ENCODE data around the gene SDHAF1. TPM values are rescaled to one million over a fixed set of nuclear protein-coding genes. Genes with fewer than 3 reads are reported as not detected.

The SDHAF1 gene
- total RNA-seq, 1 experiment from 2014 or later: 21.0 TPM

DNA sequence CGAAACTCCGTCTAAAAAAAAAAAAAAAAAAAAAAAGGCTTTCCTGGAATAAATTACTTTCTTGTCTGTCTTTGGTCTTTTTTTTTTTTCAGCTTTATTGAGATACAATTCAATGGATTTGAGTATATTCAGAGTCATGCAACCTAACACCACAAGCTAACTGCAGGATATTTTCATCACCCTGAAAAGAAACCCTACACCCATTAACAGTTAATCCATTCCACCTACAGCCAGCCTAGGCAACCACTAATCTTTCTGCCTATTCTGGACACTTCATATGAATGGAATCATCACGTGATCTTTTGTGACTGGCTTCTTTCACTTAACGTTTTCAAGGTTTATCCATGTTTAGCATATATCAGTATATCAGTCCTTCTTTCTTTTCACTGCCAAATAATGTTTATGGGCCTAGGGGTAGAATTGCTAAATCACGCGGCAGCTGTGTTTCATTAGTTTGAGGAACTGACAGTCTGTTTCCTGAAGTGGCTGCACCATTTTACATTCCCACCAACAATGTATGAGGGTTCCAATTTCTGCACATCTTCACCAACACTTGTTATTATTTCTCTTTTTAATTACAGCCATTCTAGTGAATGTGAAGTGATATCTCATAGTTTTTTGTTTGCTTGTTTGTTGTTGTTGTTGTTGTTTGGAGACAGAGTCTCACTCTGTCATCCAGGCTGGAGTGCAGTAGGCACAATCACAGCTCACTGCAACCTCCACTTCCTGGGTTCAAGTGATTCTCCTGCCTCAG is 38.9 kb upstream of the SDHAF1 start:
- Histone ChIP-seq H3K27me3 (ENCODE audit: insufficient read depth, low read length) (no peaks in the 10 kb centered on the region), H3K4me1 (ENCODE audit: control insufficient read depth in 1 of 2, insufficient read depth in 2 of 2, low read length in 2 of 2) (peaks cover 9 to 11% of the 10 kb centered on the region in 2 experiments; a peak in 3 of 4 replicates), H3K9ac (ENCODE audit: low read length) (no peak overlapping the region), H3K27ac (ENCODE audit: low read depth, low read length) (no peak overlapping the region), H3K36me3 (ENCODE audit: control insufficient read depth in 1 of 2, insufficient read depth in 2 of 2, low read length in 2 of 2) (no peaks in the 10 kb centered on the region), H3K9me2 (ENCODE audit: insufficient read depth) (no peaks in the 10 kb centered on the region), H4K20me1 (ENCODE audit: insufficient read depth) (no peaks in the 10 kb centered on the region), H3K79me2 (ENCODE audit: insufficient read depth, low read length) (no peaks in the 10 kb centered on the region), H3K4me2 (ENCODE audit: low read length) (no peak overlapping the region), H3K9me3 (ENCODE audit: control insufficient read depth in 1 of 2, insufficient read depth in 1 of 2, low read depth in 1 of 2, low read length in 2 of 2) (no peaks in the 10 kb centered on the region), H2AFZ (ENCODE audit: low read depth, low read length, poor library complexity, severe bottlenecking) (no peak overlapping the region), H3K4me3 (replicated peaks in 1 of 2; ENCODE audit: low read depth in 1 of 2, low read length in 2 of 2) (no peak overlapping the region)
- ATAC-seq (no peak), DNase-seq (ENCODE audit: low read depth, low spot score) (no peak)
- ChIA-PET CTCF (interaction anchor here (1.1 kb wide), 1 partner anchor 24 kb away, joined by 3 read pairs; no protein-coding TSS in a partner anchor), RAD21 (ENCODE audit: low non-redundant PET in 1 of 2, low total read pairs in 2 of 2, uncharacterized antibody in 2 of 2, unreplicated experiment in 2 of 2) (no interaction called here), POLR2A (no interaction called here)
- intact Hi-C loops (cut with micrococcal nuclease): no loop called here
- no peak for TF ChIP-seq FOSL1 (IDR thresholded peaks at IDR 0.05; ENCODE audit: low read depth)
- TF ChIP-seq, protein P1, sequence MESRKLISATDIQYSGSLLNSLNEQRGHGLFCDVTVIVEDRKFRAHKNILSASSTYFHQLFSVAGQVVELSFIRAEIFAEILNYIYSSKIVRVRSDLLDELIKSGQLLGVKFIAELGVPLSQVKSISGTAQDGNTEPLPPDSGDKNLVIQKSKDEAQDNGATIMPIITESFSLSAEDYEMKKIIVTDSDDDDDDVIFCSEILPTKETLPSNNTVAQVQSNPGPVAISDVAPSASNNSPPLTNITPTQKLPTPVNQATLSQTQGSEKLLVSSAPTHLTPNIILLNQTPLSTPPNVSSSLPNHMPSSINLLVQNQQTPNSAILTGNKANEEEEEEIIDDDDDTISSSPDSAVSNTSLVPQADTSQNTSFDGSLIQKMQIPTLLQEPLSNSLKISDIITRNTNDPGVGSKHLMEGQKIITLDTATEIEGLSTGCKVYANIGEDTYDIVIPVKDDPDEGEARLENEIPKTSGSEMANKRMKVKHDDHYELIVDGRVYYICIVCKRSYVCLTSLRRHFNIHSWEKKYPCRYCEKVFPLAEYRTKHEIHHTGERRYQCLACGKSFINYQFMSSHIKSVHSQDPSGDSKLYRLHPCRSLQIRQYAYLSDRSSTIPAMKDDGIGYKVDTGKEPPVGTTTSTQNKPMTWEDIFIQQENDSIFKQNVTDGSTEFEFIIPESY (IDR thresholded peaks at IDR 0.05; ENCODE audit: extremely low read depth, insufficient replicate concordance, low read length): no peak
- no peak for TF ChIP-seq SRF (IDR thresholded peaks at IDR 0.05; ENCODE audit: low read depth)
- TF ChIP-seq, protein P2, sequence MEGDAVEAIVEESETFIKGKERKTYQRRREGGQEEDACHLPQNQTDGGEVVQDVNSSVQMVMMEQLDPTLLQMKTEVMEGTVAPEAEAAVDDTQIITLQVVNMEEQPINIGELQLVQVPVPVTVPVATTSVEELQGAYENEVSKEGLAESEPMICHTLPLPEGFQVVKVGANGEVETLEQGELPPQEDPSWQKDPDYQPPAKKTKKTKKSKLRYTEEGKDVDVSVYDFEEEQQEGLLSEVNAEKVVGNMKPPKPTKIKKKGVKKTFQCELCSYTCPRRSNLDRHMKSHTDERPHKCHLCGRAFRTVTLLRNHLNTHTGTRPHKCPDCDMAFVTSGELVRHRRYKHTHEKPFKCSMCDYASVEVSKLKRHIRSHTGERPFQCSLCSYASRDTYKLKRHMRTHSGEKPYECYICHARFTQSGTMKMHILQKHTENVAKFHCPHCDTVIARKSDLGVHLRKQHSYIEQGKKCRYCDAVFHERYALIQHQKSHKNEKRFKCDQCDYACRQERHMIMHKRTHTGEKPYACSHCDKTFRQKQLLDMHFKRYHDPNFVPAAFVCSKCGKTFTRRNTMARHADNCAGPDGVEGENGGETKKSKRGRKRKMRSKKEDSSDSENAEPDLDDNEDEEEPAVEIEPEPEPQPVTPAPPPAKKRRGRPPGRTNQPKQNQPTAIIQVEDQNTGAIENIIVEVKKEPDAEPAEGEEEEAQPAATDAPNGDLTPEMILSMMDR (IDR thresholded peaks at IDR 0.05 in 2 of 3, conservative IDR thresholded peaks at IDR 0.05 in 1 of 3; ENCODE audit: borderline replicate concordance in 1 of 3, insufficient read depth in 1 of 3, low read depth in 2 of 3, low read length in 2 of 3): no peak
- TF ChIP-seq EGR1 (IDR thresholded peaks at IDR 0.05; ENCODE audit: low read depth): no peak
- TF ChIP-seq, protein P3, sequence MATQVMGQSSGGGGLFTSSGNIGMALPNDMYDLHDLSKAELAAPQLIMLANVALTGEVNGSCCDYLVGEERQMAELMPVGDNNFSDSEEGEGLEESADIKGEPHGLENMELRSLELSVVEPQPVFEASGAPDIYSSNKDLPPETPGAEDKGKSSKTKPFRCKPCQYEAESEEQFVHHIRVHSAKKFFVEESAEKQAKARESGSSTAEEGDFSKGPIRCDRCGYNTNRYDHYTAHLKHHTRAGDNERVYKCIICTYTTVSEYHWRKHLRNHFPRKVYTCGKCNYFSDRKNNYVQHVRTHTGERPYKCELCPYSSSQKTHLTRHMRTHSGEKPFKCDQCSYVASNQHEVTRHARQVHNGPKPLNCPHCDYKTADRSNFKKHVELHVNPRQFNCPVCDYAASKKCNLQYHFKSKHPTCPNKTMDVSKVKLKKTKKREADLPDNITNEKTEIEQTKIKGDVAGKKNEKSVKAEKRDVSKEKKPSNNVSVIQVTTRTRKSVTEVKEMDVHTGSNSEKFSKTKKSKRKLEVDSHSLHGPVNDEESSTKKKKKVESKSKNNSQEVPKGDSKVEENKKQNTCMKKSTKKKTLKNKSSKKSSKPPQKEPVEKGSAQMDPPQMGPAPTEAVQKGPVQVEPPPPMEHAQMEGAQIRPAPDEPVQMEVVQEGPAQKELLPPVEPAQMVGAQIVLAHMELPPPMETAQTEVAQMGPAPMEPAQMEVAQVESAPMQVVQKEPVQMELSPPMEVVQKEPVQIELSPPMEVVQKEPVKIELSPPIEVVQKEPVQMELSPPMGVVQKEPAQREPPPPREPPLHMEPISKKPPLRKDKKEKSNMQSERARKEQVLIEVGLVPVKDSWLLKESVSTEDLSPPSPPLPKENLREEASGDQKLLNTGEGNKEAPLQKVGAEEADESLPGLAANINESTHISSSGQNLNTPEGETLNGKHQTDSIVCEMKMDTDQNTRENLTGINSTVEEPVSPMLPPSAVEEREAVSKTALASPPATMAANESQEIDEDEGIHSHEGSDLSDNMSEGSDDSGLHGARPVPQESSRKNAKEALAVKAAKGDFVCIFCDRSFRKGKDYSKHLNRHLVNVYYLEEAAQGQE (IDR thresholded peaks at IDR 0.05; ENCODE audit: low read depth): no peak
- TF ChIP-seq ZNF274 (IDR thresholded peaks at IDR 0.05; ENCODE audit: low read depth, low read length): no peak
- TF ChIP-seq JUND (IDR thresholded peaks at IDR 0.05): no peak
- TF ChIP-seq EZH2phosphoT487 (IDR thresholded peaks at IDR 0.05; ENCODE audit: borderline replicate concordance): no peak
- TF ChIP-seq EZH2 (IDR thresholded peaks at IDR 0.05): no peak
- no peak for TF ChIP-seq ZFX (IDR thresholded peaks at IDR 0.05)
- TF ChIP-seq, protein P4, sequence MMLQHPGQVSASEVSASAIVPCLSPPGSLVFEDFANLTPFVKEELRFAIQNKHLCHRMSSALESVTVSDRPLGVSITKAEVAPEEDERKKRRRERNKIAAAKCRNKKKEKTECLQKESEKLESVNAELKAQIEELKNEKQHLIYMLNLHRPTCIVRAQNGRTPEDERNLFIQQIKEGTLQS (IDR thresholded peaks at IDR 0.05): no peak
- TF ChIP-seq POLR2AphosphoS5 (IDR thresholded peaks at IDR 0.05; ENCODE audit: low read depth, low read length): no peak
- TF ChIP-seq SIN3A (IDR thresholded peaks at IDR 0.05; ENCODE audit: low read depth): no peak
- no TSS peak for BruUV-seq (replicated peaks)
